ENCODE results near the gene PIK3IP1.
"Not testable (repeated sequence)": the region's sequence is repeated elsewhere in the genome, so short reads cannot be mapped to it uniquely, and the experiment has no call there.

PIK3IP1 gene

GRCh38 chr22:31247726-31248125, 44.6 kb downstream of the PIK3IP1 start:
- no peak for DNase-seq

GRCh38 chr22:31246687-31247086, 45.6 kb downstream of the PIK3IP1 start:
- no peak for DNase-seq

- not testable (repeated sequence) for DNase-seq
Measured at GRCh38 chr22:31245998-31246397, 46.3 kb downstream of the PIK3IP1 start.

GRCh38 chr22:31244943-31245451, 47.3 kb downstream of the PIK3IP1 start:
- DNase-seq = no peak

DNA sequence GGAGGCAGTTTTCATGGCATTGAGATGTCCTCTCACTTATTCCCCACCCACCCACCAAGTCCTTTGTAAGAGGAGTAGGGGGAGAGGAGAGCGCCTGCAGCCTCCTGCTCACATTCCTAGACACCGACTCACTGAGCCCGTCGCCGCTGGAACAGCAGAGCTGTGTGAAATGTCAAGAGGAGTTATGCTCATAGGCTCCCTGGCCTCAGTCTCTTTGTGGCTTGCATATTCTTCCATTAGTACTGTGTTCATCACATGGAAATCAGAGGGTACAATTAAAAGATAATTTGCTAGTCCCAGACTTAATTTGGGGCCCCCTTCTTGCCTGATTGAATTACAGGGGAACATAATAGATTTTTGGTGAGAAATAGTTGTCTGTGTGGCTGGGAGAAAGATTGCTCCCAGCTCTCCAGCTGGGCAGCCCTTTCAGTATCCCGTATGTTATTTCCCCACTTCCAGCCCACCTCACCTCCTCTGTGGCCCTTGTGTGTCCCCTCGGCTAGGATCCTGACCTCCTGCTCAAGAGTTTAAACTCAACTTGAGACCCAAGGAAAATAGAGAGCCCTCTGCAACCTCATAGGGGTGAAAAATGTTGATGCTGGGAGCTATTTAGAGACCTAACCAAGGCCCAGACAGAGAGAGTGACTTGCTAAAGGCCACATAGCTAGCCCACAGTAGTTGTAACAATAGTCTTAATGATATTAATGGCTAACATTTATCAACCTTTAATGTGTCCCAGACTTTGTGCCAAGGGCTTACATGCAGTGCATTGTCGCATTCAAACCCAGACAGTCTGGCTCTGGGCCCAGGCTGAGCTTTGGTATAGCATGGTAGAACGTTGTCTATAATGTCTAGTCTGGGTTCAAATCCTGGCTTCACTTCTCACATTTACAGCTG, 48.0 kb downstream of the PIK3IP1 start:
- DNase-seq = no peak

- DNase-seq = no peak
Measured at GRCh38 chr22:31243339-31244045, 48.8 kb downstream of the PIK3IP1 start.

- no peak for DNase-seq
Measured at GRCh38 chr22:31241936-31242335, 50.4 kb downstream of the PIK3IP1 start.

GRCh38 chr22:31241200-31241599, 51.1 kb downstream of the PIK3IP1 start:
- no peak for DNase-seq

DNA sequence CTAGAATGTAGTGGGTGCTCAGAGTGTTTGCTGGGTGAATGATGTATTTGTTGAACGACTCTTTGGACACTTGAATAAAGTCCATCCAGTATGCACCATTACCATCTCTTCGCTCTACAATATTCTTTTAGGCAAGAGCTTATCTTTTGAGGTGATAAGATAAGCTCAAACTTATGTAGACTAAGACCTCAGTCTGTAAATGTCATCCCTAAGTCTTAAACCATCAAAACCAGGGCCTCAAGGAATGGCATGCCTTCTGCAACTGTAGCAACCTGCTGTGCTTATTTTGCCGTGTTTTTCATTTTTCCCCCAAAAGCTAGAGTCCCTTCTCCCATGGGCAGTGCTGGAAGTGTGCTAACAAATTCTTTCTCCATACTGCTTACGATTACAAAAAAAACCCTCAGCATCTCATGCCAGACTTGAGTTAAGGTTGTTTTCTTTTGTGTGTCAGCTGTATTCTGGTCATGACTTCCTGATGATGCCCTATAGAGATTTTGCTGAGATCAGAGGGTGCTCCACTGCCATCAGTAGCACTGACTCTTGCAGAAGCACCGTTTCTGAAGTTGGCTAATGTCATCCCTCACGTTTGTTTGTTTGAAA, 52.4 kb downstream of the PIK3IP1 start:
- DNase-seq = no peak

DNA sequence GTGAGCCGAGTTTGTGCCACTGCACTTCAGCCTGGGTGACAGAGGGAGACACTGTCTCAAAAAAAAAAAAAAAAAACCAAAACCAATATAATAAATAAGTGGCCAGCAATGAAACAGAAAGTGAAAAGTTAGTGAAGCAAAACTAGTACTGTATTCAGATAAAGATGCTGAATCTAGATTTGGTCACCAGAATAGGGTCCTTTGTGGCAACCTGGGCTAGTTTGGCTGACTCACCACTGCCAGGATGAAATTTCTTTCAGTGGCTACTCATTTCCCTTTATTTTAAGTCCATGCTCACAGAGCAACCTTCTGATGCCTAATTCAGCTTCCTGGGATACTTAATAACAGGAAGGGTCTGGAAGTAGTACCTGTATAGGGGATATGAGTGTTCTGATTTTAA, 54.2 kb downstream of the PIK3IP1 start:
- DNase-seq = no peak

DNA sequence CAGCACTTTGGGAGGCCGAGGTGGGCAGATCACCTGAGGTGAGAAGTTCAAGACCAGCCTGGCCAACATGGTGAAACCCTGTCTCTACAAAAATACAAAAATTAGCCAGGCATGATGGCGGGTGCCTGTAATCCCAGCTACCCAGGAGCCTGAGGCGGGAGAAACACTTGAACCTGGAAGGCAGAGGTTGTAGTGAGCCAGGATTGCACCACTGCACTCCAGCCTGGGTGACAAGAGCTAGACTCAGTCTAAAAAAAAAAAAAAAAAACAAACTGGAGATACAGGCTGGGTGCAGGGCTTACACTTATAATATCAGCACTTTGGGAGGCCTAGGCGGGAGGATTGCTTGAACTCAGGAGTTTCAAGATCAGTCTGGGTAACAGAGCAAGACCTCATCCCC, 56.2 kb downstream of the PIK3IP1 start:
- DNase-seq = not testable (repeated sequence)

- DNase-seq = no peak
Measured at GRCh38 chr22:31235081-31235480, 57.2 kb downstream of the PIK3IP1 start.

GRCh38 chr22:31233001-31233400, 59.3 kb downstream of the PIK3IP1 start:
- no peak for DNase-seq

All from CD4-positive, alpha-beta T cell treated with Interleukin-4 for 4 hours (primary cell).